Testis (tissue), 2 donors: ENCODE data around the gene COQ5.
"Not testable (repeated sequence)": the region's sequence is repeated elsewhere in the genome, so short reads cannot be mapped to it uniquely, and the experiment has no call there.

Source experiments
- CTCF ChIP-seq, 3 experiments: fragments of 450-650 bp in 2 of 3; fragments of 200-600 bp in 1 of 3; sonication (generic) in 1 of 3; IDR thresholded peaks; one replicate each; pipeline ENCODE4 v1.5.1; 2016 to 2019; ENCODE audit warnings: antibody characterized with exemption in 3 of 3, mild to moderate bottlenecking in 2 of 3, moderate library complexity in 1 of 3
- POLR2A ChIP-seq: fragments of 450-650 bp; IDR thresholded peaks from one replicate; pipeline ENCODE4 v1.6.1; 2017; ENCODE audit warnings: antibody characterized with exemption, mild to moderate bottlenecking, moderate library complexity

GRCh38 chr12:120519324-120519723 lies 9.6 kb downstream of the COQ5 start:
- TF ChIP-seq CTCF (IDR thresholded peaks at IDR 0.05); POLR2A: not testable (repeated sequence)
